ENCODE results near the gene MED9.
A peak's percentile ranks its signal among the peaks of the same experiment; 100 is the strongest.

Gene MED9

GRCh38 chr17:17536702-17537101 lies 59.9 kb downstream of the MED9 start:
- H3K27ac ChIP-seq = no peak overlapping the region
- no peak for TF ChIP-seq ZFX (IDR thresholded peaks at IDR 0.05; ENCODE audit: borderline replicate concordance)
- no peak for TF ChIP-seq CTCF (IDR thresholded peaks at IDR 0.05)

- H3K27ac ChIP-seq = peak overlapping the region; percentile 76
- TF ChIP-seq CTCF (IDR thresholded peaks at IDR 0.05) (no peak), ZFX (IDR thresholded peaks at IDR 0.05; ENCODE audit: borderline replicate concordance) (no peak)
Observed at GRCh38 chr17:17537311-17538099, 60.7 kb downstream of the MED9 start.

- peak overlapping the region; percentile 76 for H3K27ac ChIP-seq
- TF ChIP-seq CTCF (IDR thresholded peaks at IDR 0.05) = no peak
- TF ChIP-seq ZFX (IDR thresholded peaks at IDR 0.05; ENCODE audit: borderline replicate concordance) = no peak
Observed at GRCh38 chr17:17538417-17539391, 61.9 kb downstream of the MED9 start.

- TF ChIP-seq CTCF (IDR thresholded peaks at IDR 0.05) (no peak), ZFX (IDR thresholded peaks at IDR 0.05; ENCODE audit: borderline replicate concordance) (no peak)
- no peak overlapping the region for H3K27ac ChIP-seq
Observed at GRCh38 chr17:17539591-17539990, 62.8 kb downstream of the MED9 start.

GRCh38 chr17:17540278-17540906 lies 63.6 kb downstream of the MED9 start:
- TF ChIP-seq CTCF (IDR thresholded peaks at IDR 0.05) (no peak), ZFX (IDR thresholded peaks at IDR 0.05; ENCODE audit: borderline replicate concordance) (no peak)
- H3K27ac ChIP-seq = no peak overlapping the region

- no peak overlapping the region for H3K27ac ChIP-seq
- TF ChIP-seq CTCF (IDR thresholded peaks at IDR 0.05) (no peak), ZFX (IDR thresholded peaks at IDR 0.05; ENCODE audit: borderline replicate concordance) (no peak)
Observed at GRCh38 chr17:17540935-17541639, 64.3 kb downstream of the MED9 start.
